ENCODE measurements around the gene MTTP.

The MTTP gene

GRCh38 chr4:99649208-99649607 is 74.6 kb downstream of the MTTP start:
- TF ChIP-seq RAD21 (IDR thresholded peaks at IDR 0.05; ENCODE audit: low read depth) = no peak

GRCh38 chr4:99649778-99650177 is 75.2 kb downstream of the MTTP start:
- no peak for TF ChIP-seq EGR1 (IDR thresholded peaks at IDR 0.05)

- TF ChIP-seq REST (IDR thresholded peaks at IDR 0.05; ENCODE audit: low read depth) = no peak
- TF ChIP-seq FOXM1 (IDR thresholded peaks at IDR 0.05; ENCODE audit: borderline replicate concordance, low read depth) = no peak
- TF ChIP-seq MAX (IDR thresholded peaks at IDR 0.05) = no peak
- no peak for TF ChIP-seq USF1 (IDR thresholded peaks at IDR 0.05)
- no peak for TF ChIP-seq CEBPB (IDR thresholded peaks at IDR 0.05)
- no peak for TF ChIP-seq NFIC (IDR thresholded peaks at IDR 0.05)
- no peak for TF ChIP-seq TEAD4 (IDR thresholded peaks at IDR 0.05)
- TF ChIP-seq EGR1 (IDR thresholded peaks at IDR 0.05) = no peak
- TF ChIP-seq ZBTB7A (IDR thresholded peaks at IDR 0.05; ENCODE audit: low read depth) = no peak
- no peak for TF ChIP-seq TCF12 (IDR thresholded peaks at IDR 0.05; ENCODE audit: low read depth)
- no peak for TF ChIP-seq TAF1 (IDR thresholded peaks at IDR 0.05; ENCODE audit: low read depth)
- TF ChIP-seq YY1 (IDR thresholded peaks at IDR 0.05; ENCODE audit: low read depth) = no peak
- TF ChIP-seq EP300 (IDR thresholded peaks at IDR 0.05; ENCODE audit: borderline replicate concordance) = no peak
Observed at GRCh38 chr4:99651016-99651769, 76.6 kb downstream of the MTTP start.

GRCh38 chr4:99651811-99652485 is 77.3 kb downstream of the MTTP start:
- TF ChIP-seq RAD21 (IDR thresholded peaks at IDR 0.05; ENCODE audit: low read depth) (no peak), REST (IDR thresholded peaks at IDR 0.05; ENCODE audit: low read depth) (no peak), MAX (IDR thresholded peaks at IDR 0.05) (no peak), TCF12 (IDR thresholded peaks at IDR 0.05; ENCODE audit: low read depth) (no peak)

- TF ChIP-seq EP300 (IDR thresholded peaks at IDR 0.05; ENCODE audit: borderline replicate concordance) = no peak
- TF ChIP-seq USF1 (IDR thresholded peaks at IDR 0.05) = no peak
- TF ChIP-seq CREB1 (IDR thresholded peaks at IDR 0.05; ENCODE audit: low read depth) = no peak
- no peak for TF ChIP-seq MAX (IDR thresholded peaks at IDR 0.05)
- no peak for TF ChIP-seq TAF1 (IDR thresholded peaks at IDR 0.05; ENCODE audit: low read depth)
- no peak for TF ChIP-seq REST (IDR thresholded peaks at IDR 0.05; ENCODE audit: low read depth)
- TF ChIP-seq YY1 (IDR thresholded peaks at IDR 0.05; ENCODE audit: low read depth) = no peak
- TF ChIP-seq CEBPB (IDR thresholded peaks at IDR 0.05) = no peak
- no peak for TF ChIP-seq FOXM1 (IDR thresholded peaks at IDR 0.05; ENCODE audit: borderline replicate concordance, low read depth)
- TF ChIP-seq ZBTB7A (IDR thresholded peaks at IDR 0.05; ENCODE audit: low read depth) = no peak
- no peak for TF ChIP-seq TCF12 (IDR thresholded peaks at IDR 0.05; ENCODE audit: low read depth)
- no peak for TF ChIP-seq EGR1 (IDR thresholded peaks at IDR 0.05)
- TF ChIP-seq TEAD4 (IDR thresholded peaks at IDR 0.05) = no peak
- TF ChIP-seq NFIC (IDR thresholded peaks at IDR 0.05) = no peak
- TF ChIP-seq RAD21 (IDR thresholded peaks at IDR 0.05; ENCODE audit: low read depth) = no peak
Observed at GRCh38 chr4:99652596-99653436, 78.2 kb downstream of the MTTP start.
